HCT116 (cell line): ENCODE measurements around the gene SIL1. TPM values are rescaled to one million over a fixed set of nuclear protein-coding genes. Genes with fewer than 3 reads are reported as not detected.

Source experiments
- ATAC-seq: fragments of 200-7000 bp; cut with Tn5 transposase; 2 replicates; pipeline ENCODE4 v1.9.1; 2020; ENCODE audit warnings: mild to moderate bottlenecking, moderate library complexity
- BruUV-seq: library from RNA; stranded (reverse); fragments of 400-500 nt; replicated peaks from 2 replicates; lab custom pipeline; 2021; lab: Mats Ljungman, UMichigan
- CTCF ChIA-PET: fragments of 300-600 bp; sonication (Branson Sonifier 250); formaldehyde crosslinking; loops from one replicate; lab custom pipeline; 2021; ENCODE audit warnings: antibody characterized with exemption; lab: Charles Lee
- POLR2A ChIA-PET: fragments of 300-600, 350-600 bp; sonication (Branson Sonifier 250); formaldehyde crosslinking; loops from one replicate; lab custom pipeline; 2021; ENCODE audit warnings: antibody characterized with exemption; lab: Charles Lee
- RAD21 ChIA-PET, 2 experiments: fragments of 300-600 bp; sonication (Branson Sonifier 250); formaldehyde crosslinking; loops; one replicate each; lab custom pipeline; 2023; ENCODE audit warnings: low total read pairs in 2 of 2; ENCODE audit not compliant: uncharacterized antibody in 2 of 2, unreplicated experiment in 2 of 2, low non-redundant PET in 1 of 2; lab: Charles Lee
- DNase-seq: peaks from one replicate; pipeline ENCODE4 v3.0.0-alpha.2; 2010; ENCODE audit warnings: low read depth, low spot score
- H2AFZ ChIP-seq: fragments of 200-600 bp; shearing (Covaris generic), sonication (generic); 2 replicates; pipeline ENCODE4 v1.6.1; 2017; ENCODE audit warnings: low read depth, mixed run types, mixed read lengths, antibody characterized with exemption, low read length; ENCODE audit not compliant: poor library complexity, severe bottlenecking
- H3K27ac ChIP-seq: 2 replicates; pipeline ENCODE4 v1.5.1; 2012; ENCODE audit warnings: low read depth, low read length
- H3K27me3 ChIP-seq: fragments of 200-600 bp; sonication (generic); 2 replicates; pipeline ENCODE4 v1.6.1; 2016; ENCODE audit warnings: mixed run types, low read length, mixed read lengths; ENCODE audit not compliant: insufficient read depth
- H3K36me3 ChIP-seq, 2 experiments: fragments of 200-500 bp in 1 of 2; fragments of 200-600 bp in 1 of 2; sonication (Bioruptor generic) in 1 of 2; sonication (generic) in 1 of 2; 2 replicates each; pipeline versions ENCODE4 v1.5.1 to v1.6.1; 2014 to 2016; ENCODE audit warnings: low read length in 2 of 2, inconsistent platforms in 1 of 2, mixed read lengths in 1 of 2, mixed run types in 1 of 2; ENCODE audit not compliant: insufficient read depth in 2 of 2, control insufficient read depth in 1 of 2
- H3K4me1 ChIP-seq, 2 experiments: fragments of 200-600 bp in 1 of 2; sonication (generic) in 1 of 2; 2 replicates each; pipeline versions ENCODE4 v1.5.1 to v1.6.1; 2012 to 2017; ENCODE audit warnings: low read length in 2 of 2, inconsistent platforms in 1 of 2, mild to moderate bottlenecking in 1 of 2, mixed read lengths in 1 of 2, mixed run types in 1 of 2, moderate library complexity in 1 of 2; ENCODE audit not compliant: insufficient read depth in 2 of 2, control insufficient read depth in 1 of 2
- H3K4me2 ChIP-seq: fragments of 200-600 bp; sonication (generic); 2 replicates; pipeline ENCODE4 v1.6.1; 2017; ENCODE audit warnings: mixed run types, low read length, mixed read lengths
- H3K4me3 ChIP-seq, 2 experiments: fragments of 200-600 bp in 1 of 2; sonication (generic) in 1 of 2; replicated peaks in 1 of 2; 2 replicates each; pipeline ENCODE4 v1.5.1; 2011 to 2016; ENCODE audit warnings: low read length in 2 of 2, control low read depth in 1 of 2, low read depth in 1 of 2, mild to moderate bottlenecking in 1 of 2, mixed read lengths in 1 of 2, mixed run types in 1 of 2
- H3K79me2 ChIP-seq: fragments of 200-600 bp; sonication (generic); 2 replicates; pipeline ENCODE4 v1.6.1; 2017; ENCODE audit warnings: mild to moderate bottlenecking, mixed run types, low read length, moderate library complexity, mixed read lengths; ENCODE audit not compliant: insufficient read depth
- H3K9ac ChIP-seq: fragments of 200-600 bp; sonication (generic); 2 replicates; pipeline ENCODE4 v1.6.1; 2016; ENCODE audit warnings: low read length, mixed read lengths
- H3K9me2 ChIP-seq: fragments of 200-600 bp; sonication (generic), shearing (Covaris generic); 2 replicates; pipeline ENCODE4 v1.6.1; 2017; ENCODE audit warnings: mixed run types, mild to moderate bottlenecking, moderate library complexity; ENCODE audit not compliant: insufficient read depth
- H3K9me3 ChIP-seq, 2 experiments: fragments of 200-500 bp in 1 of 2; fragments of 200-600 bp in 1 of 2; sonication (Bioruptor generic) in 1 of 2; sonication (generic) in 1 of 2; 2 replicates each; pipeline ENCODE4 v1.6.1; 2014 to 2017; ENCODE audit warnings: low read length in 2 of 2, mixed read lengths in 2 of 2, inconsistent platforms in 1 of 2, low read depth in 1 of 2, mild to moderate bottlenecking in 1 of 2, mixed run types in 1 of 2, moderate library complexity in 1 of 2; ENCODE audit not compliant: control insufficient read depth in 1 of 2, insufficient read depth in 1 of 2
- H4K20me1 ChIP-seq: fragments of 200-600 bp; sonication (generic), shearing (Covaris generic); 2 replicates; pipeline ENCODE4 v1.6.1; 2017; ENCODE audit warnings: mixed run types, mild to moderate bottlenecking, moderate library complexity; ENCODE audit not compliant: insufficient read depth
- CBX3 ChIP-seq: IDR thresholded peaks from 2 replicates; pipeline ENCODE4 v1.6.1; 2012; ENCODE audit warnings: low read depth
- CEBPB ChIP-seq: IDR thresholded peaks from 2 replicates; pipeline ENCODE4 v1.6.1; 2012; ENCODE audit warnings: low read depth
- EGR1 ChIP-seq: IDR thresholded peaks from 2 replicates; pipeline ENCODE4 v1.6.1; 2012; ENCODE audit warnings: low read depth
- EZH2phosphoT487 ChIP-seq: fragments of 200-600 bp; IDR thresholded peaks from 2 replicates; pipeline ENCODE4 v1.6.1; 2018; ENCODE audit warnings: antibody characterized with exemption, borderline replicate concordance
- FOSL1 ChIP-seq: IDR thresholded peaks from 2 replicates; pipeline ENCODE4 v1.6.1; 2012; ENCODE audit warnings: low read depth
- JUND ChIP-seq: IDR thresholded peaks from 2 replicates; pipeline ENCODE4 v1.6.1; 2012
- POLR2A ChIP-seq: IDR thresholded peaks from 2 replicates; pipeline ENCODE4 v1.7.0; 2011; ENCODE audit warnings: borderline replicate concordance; ENCODE audit not compliant: insufficient read depth, insufficient read length; ENCODE audit errors: extremely low read depth
- POLR2AphosphoS5 ChIP-seq: IDR thresholded peaks from 2 replicates; pipeline ENCODE4 v1.6.1; 2011; ENCODE audit warnings: mild to moderate bottlenecking, low read depth, low read length, moderate library complexity
- RAD21 ChIP-seq: IDR thresholded peaks from 2 replicates; pipeline ENCODE4 v1.6.1; 2012; ENCODE audit warnings: low read depth, mild to moderate bottlenecking
- SIN3A ChIP-seq: IDR thresholded peaks from 2 replicates; pipeline ENCODE4 v1.6.1; 2012; ENCODE audit warnings: low read depth
- SRF ChIP-seq: IDR thresholded peaks from 2 replicates; pipeline ENCODE4 v1.6.1; 2012; ENCODE audit warnings: low read depth
- TCF7L2 ChIP-seq: IDR thresholded peaks from 2 replicates; pipeline ENCODE4 v1.7.0; 2011; ENCODE audit warnings: borderline replicate concordance, inconsistent platforms; ENCODE audit not compliant: insufficient read depth, insufficient read length; ENCODE audit errors: extremely low read depth
- ZNF274 ChIP-seq: fragments of 200-500 bp; sonication (Bioruptor generic); IDR thresholded peaks from 2 replicates; pipeline ENCODE4 v1.6.1; 2014; ENCODE audit warnings: mild to moderate bottlenecking, low read depth, low read length, inconsistent platforms
- intact Hi-C: fragments of 100-400 bp; cut with micrococcal nuclease; formaldehyde crosslinking; loops from 2 replicates; pipeline ENCODE4 v1.10.0; 2022
- total RNA-seq: library from RNA; stranded (reverse); gene quantifications from one replicate; pipeline ENCODE4 v1.2.1, GENCODE V29; 2021; ENCODE audit not compliant: unreplicated experiment
- TF ChIP-seq, protein P1 (sequence below): IDR thresholded peaks from 2 replicates; pipeline ENCODE4 v1.6.1; 2012; ENCODE audit warnings: low read depth
- TF ChIP-seq, protein P2 (sequence below): IDR thresholded peaks from 2 replicates; pipeline ENCODE4 v1.6.1; 2011; ENCODE audit warnings: mild to moderate bottlenecking, low read length, moderate library complexity; ENCODE audit not compliant: insufficient replicate concordance; ENCODE audit errors: extremely low read depth

SIL1 gene
- total RNA-seq, 1 experiment from 2014 or later: 34.0 TPM

DNA sequence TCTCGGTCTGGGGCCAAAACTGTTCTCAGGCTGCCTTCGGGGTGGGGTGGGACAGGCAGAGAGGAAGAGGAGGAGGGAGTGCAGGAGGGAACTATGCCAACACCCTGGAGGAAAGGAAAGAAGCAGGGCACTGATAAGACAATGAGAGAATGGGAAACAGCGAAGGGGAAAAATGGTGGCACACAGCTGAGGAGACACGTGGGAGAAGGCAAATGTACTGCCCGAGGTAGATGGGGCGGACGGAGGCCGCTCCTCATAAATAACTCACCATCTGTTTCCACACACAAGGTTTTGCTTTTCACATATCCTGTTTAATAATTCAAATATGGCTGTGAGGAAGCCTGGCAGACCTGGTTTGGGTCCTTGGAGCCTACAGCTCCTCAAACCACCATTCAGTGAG, 174.9 kb downstream of the SIL1 start:
- DNase-seq (no peak), ATAC-seq (no peak)
- Histone ChIP-seq H3K4me2 (no peak overlapping the region), H3K9me2 (no peaks in the 10 kb centered on the region), H3K9me3 (no peaks in the 10 kb centered on the region), H3K27me3 (no peaks in the 10 kb centered on the region), H3K79me2 (no peaks in the 10 kb centered on the region), H3K36me3 (no peaks in the 10 kb centered on the region), H3K4me1 (peaks cover 0 to 5% of the 10 kb centered on the region in 2 experiments; a peak in 3 of 4 replicates), H4K20me1 (no peaks in the 10 kb centered on the region), H3K4me3 (no peak overlapping the region), H3K9ac (no peak overlapping the region), H2AFZ (no peak overlapping the region), H3K27ac (no peak overlapping the region)
- no TSS peak for BruUV-seq
- ChIA-PET CTCF (no interaction called here), RAD21 (no interaction called here), POLR2A (no interaction called here)
- intact Hi-C loops: no loop called here
- no peak for TF ChIP-seq FOSL1
- no peak for TF ChIP-seq POLR2A

DNA sequence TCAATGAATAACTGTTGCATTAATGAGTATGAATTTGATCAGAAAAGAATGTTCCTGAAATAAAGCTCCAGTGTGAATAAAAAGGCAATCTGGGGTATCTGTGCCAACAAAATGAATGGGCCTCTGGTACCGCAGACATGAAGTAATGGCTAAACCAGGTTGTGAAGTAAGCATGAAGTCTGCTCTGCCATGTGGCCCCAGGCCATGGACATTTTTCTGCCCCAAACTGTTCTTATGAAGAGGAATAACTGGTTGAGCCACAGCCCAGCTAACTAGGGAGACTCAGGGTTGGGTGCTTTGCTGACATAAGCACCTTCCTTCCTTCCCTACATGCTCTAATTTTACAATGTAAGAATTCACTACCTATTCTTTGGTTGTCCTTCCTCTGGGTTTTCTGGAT, 175.6 kb downstream of the SIL1 start:
- no TSS peak for BruUV-seq
- Histone ChIP-seq H3K4me2 (no peak overlapping the region), H3K27me3 (no peaks in the 10 kb centered on the region), H3K9me2 (no peaks in the 10 kb centered on the region), H3K9me3 (no peaks in the 10 kb centered on the region), H3K9ac (no peak overlapping the region), H2AFZ (no peak overlapping the region), H4K20me1 (no peaks in the 10 kb centered on the region), H3K36me3 (no peaks in the 10 kb centered on the region), H3K4me3 (no peak overlapping the region), H3K27ac (no peak overlapping the region), H3K79me2 (no peaks in the 10 kb centered on the region), H3K4me1 (no peaks in the 10 kb centered on the region; a peak in 1 of 4 replicates)
- DNase-seq (no peak), ATAC-seq (no peak)
- ChIA-PET POLR2A (no interaction called here), RAD21 (no interaction called here), CTCF (no interaction called here)
- intact Hi-C loops: no loop called here
- TF ChIP-seq EZH2phosphoT487 (no peak), CEBPB (no peak), RAD21 (no peak), FOSL1 (no peak), POLR2AphosphoS5 (no peak), EGR1 (no peak), CBX3 (no peak), TCF7L2 (no peak), JUND (no peak), POLR2A (no peak), SRF (no peak), SIN3A (no peak), ZNF274 (no peak)
- TF ChIP-seq, protein P1, sequence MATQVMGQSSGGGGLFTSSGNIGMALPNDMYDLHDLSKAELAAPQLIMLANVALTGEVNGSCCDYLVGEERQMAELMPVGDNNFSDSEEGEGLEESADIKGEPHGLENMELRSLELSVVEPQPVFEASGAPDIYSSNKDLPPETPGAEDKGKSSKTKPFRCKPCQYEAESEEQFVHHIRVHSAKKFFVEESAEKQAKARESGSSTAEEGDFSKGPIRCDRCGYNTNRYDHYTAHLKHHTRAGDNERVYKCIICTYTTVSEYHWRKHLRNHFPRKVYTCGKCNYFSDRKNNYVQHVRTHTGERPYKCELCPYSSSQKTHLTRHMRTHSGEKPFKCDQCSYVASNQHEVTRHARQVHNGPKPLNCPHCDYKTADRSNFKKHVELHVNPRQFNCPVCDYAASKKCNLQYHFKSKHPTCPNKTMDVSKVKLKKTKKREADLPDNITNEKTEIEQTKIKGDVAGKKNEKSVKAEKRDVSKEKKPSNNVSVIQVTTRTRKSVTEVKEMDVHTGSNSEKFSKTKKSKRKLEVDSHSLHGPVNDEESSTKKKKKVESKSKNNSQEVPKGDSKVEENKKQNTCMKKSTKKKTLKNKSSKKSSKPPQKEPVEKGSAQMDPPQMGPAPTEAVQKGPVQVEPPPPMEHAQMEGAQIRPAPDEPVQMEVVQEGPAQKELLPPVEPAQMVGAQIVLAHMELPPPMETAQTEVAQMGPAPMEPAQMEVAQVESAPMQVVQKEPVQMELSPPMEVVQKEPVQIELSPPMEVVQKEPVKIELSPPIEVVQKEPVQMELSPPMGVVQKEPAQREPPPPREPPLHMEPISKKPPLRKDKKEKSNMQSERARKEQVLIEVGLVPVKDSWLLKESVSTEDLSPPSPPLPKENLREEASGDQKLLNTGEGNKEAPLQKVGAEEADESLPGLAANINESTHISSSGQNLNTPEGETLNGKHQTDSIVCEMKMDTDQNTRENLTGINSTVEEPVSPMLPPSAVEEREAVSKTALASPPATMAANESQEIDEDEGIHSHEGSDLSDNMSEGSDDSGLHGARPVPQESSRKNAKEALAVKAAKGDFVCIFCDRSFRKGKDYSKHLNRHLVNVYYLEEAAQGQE: no peak
- TF ChIP-seq, protein P2, sequence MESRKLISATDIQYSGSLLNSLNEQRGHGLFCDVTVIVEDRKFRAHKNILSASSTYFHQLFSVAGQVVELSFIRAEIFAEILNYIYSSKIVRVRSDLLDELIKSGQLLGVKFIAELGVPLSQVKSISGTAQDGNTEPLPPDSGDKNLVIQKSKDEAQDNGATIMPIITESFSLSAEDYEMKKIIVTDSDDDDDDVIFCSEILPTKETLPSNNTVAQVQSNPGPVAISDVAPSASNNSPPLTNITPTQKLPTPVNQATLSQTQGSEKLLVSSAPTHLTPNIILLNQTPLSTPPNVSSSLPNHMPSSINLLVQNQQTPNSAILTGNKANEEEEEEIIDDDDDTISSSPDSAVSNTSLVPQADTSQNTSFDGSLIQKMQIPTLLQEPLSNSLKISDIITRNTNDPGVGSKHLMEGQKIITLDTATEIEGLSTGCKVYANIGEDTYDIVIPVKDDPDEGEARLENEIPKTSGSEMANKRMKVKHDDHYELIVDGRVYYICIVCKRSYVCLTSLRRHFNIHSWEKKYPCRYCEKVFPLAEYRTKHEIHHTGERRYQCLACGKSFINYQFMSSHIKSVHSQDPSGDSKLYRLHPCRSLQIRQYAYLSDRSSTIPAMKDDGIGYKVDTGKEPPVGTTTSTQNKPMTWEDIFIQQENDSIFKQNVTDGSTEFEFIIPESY: no peak
